ENCODE measurements around the gene SLC25A21. TPM values are rescaled to one million over a fixed set of nuclear protein-coding genes. Genes with fewer than 3 reads are reported as not detected.

Gene SLC25A21
- total and polyA plus RNA-seq, 2 of the 13 experiments (the other 11 are each of a cell fraction or from before 2014, with no cell fraction given), result 1.9 to 2.9 TPM

DNA sequence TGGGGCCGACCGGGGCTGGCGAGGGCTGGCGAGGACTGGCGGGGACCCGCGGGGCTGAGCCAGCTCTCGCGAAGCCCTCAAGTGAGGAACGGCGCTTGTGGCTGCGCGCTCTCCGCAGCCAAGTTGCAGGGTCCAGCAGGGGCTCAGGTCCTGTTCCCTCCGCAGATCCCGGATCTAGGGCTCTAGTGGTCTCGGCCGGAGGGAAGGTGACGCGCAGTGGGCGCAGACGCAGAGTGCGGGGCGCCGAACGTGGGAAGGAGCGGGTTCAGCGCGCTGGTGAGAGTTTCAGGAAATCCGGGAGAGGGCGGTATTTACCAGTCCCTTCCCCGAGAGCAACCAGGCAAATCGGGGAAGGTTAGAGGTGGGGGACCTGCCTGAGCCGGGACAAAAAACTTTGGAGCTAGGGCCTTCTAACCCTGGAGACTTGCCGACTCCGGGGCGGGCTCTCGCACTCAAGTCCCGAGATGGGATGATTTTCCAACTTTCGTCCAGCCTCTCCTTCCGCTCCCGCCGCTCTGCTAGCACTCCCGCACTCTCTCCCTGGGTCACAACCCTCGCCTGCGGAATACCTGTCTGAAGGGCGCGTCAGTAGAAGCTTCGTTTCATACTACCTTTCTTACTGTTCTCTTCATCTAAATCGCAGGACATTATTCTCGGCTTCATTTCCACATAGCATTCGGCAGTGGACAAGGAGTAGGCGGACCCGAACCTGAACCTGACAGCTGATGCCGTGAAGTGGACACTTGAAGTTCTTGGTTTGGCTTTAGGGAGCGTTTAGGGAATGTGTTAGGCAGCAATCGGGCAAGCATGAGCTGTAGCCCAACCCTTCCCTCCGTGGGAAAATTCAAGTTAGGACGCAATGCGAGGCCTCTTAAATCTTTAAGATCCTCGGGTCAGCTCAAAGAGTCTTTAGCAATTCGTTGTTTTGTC, 524.3 kb downstream of the SLC25A21 start (continued):
- TF ChIP-seq ZNF136 (CRISPR knock-in tag; IDR thresholded peaks at IDR 0.05; ENCODE audit: low read depth), result peak; percentile 52; the same call in 1 of the 2 replicates
- TF ChIP-seq, protein P1, sequence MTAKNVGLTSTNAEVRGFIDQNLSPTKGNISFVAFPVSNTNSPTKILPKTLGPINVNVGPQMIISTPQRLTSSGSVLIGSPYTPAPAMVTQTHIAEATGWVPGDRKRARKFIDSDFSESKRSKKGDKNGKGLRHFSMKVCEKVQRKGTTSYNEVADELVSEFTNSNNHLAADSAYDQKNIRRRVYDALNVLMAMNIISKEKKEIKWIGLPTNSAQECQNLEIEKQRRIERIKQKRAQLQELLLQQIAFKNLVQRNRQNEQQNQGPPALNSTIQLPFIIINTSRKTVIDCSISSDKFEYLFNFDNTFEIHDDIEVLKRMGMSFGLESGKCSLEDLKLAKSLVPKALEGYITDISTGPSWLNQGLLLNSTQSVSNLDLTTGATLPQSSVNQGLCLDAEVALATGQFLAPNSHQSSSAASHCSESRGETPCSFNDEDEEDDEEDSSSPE (CRISPR knock-in tag; IDR thresholded peaks at IDR 0.05), result peak; percentile 58; the same call in 1 of the 2 replicates
- peak; percentile 63; the same call in 1 of the 2 replicates for TF ChIP-seq ZNF335 (CRISPR knock-in tag; IDR thresholded peaks at IDR 0.05)
- TF ChIP-seq, protein P2, sequence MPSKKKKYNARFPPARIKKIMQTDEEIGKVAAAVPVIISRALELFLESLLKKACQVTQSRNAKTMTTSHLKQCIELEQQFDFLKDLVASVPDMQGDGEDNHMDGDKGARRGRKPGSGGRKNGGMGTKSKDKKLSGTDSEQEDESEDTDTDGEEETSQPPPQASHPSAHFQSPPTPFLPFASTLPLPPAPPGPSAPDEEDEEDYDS (CRISPR knock-in tag; IDR thresholded peaks at IDR 0.05), result no peak
- TF ChIP-seq CEBPZ (IDR thresholded peaks at IDR 0.05; ENCODE audit: low read length), result no peak
- TF ChIP-seq KMT2A (CRISPR knock-in tag; IDR thresholded peaks at IDR 0.05), result no peak
- no peak for TF ChIP-seq ZNF704 (CRISPR knock-in tag; IDR thresholded peaks at IDR 0.05; ENCODE audit: borderline replicate concordance)
- TF ChIP-seq PRDM4 (CRISPR knock-in tag; IDR thresholded peaks at IDR 0.05; ENCODE audit: borderline replicate concordance), result no peak
- TF ChIP-seq FOXO1 (CRISPR knock-in tag; IDR thresholded peaks at IDR 0.05), result no peak
- TF ChIP-seq CCDC6 (CRISPR knock-in tag; IDR thresholded peaks at IDR 0.05), result peak; percentile 9; the same call in 1 of the 2 replicates
- TF ChIP-seq ZNF598 (CRISPR knock-in tag; IDR thresholded peaks at IDR 0.05; ENCODE audit: borderline replicate concordance), result peak; percentile 13; the same call in 1 of the 2 replicates
- TF ChIP-seq ZNF552 (CRISPR knock-in tag; IDR thresholded peaks at IDR 0.05; ENCODE audit: borderline replicate concordance), result no peak
- no peak for TF ChIP-seq ZFP82 (CRISPR knock-in tag; IDR thresholded peaks at IDR 0.05; ENCODE audit: borderline replicate concordance)
- TF ChIP-seq ZNF639 (CRISPR knock-in tag; conservative IDR thresholded peaks at IDR 0.05), result no peak
